GM12878 (cell line): ENCODE data around the gene HS6ST1. TPM values are rescaled to one million over a fixed set of nuclear protein-coding genes. Genes with fewer than 3 reads are reported as not detected.

Experiments used
- ATAC-seq: fragments of 200-7000 bp; cut with Tn5 transposase; 3 replicates; pipeline ENCODE4 v1.9.1; 2020; ENCODE audit warnings: mild to moderate bottlenecking, moderate library complexity
- BruUV-seq: library from RNA; stranded (reverse); fragments of 400-500 nt; replicated peaks from 2 replicates; lab custom pipeline; 2021; lab: Mats Ljungman, UMichigan
- CTCF ChIA-PET: fragments of 300-600 bp; sonication (Branson Sonifier 250); formaldehyde crosslinking; extraction: SDS; loops from one replicate; lab custom pipeline; 2021; ENCODE audit warnings: inconsistent platforms; lab: Yijun Ruan, JAX
- POLR2A ChIA-PET: fragments of 350-600 bp; formaldehyde crosslinking; extraction: SDS; loops from one replicate; lab custom pipeline; 2021; ENCODE audit warnings: inconsistent platforms; lab: Charles Lee
- RAD21 ChIA-PET: fragments of 300-600 bp; sonication (Branson Sonifier 250); formaldehyde crosslinking; loops from one replicate; lab custom pipeline; 2023; ENCODE audit warnings: antibody characterized with exemption; ENCODE audit not compliant: unreplicated experiment; lab: Charles Lee
- SMC1A ChIA-PET: fragments of 300-600 bp; sonication (Branson Sonifier 250); formaldehyde crosslinking; loops from one replicate; lab custom pipeline; 2023; ENCODE audit not compliant: unreplicated experiment, uncharacterized antibody; lab: Charles Lee
- DNase-seq: peaks from one replicate; pipeline ENCODE4 v3.0.0-alpha.2; 2011; ENCODE audit warnings: low read depth, low spot score
- FAIRE-seq: peaks from 3 replicates; lab custom pipeline; 2011; peaks lifted over from hg19 to GRCh38; lab: Jason Lieb, UNC
- H2AFZ ChIP-seq: 2 replicates; pipeline ENCODE4 v1.6.0; 2011; ENCODE audit warnings: low read depth, low read length, control low read depth; ENCODE audit not compliant: control insufficient read depth
- H3K27ac ChIP-seq: 2 replicates; pipeline ENCODE4 v1.5.1; 2011; ENCODE audit warnings: control low read depth; ENCODE audit not compliant: control insufficient read depth, insufficient read depth
- H3K27me3 ChIP-seq, 2 experiments: replicated peaks in 1 of 2; 2 replicates each; pipeline versions ENCODE4 v1.6.0 to v1.6.1; 2011; ENCODE audit warnings: low read length in 1 of 2; ENCODE audit not compliant: control insufficient read depth in 2 of 2, insufficient read depth in 2 of 2
- H3K36me3 ChIP-seq, 2 experiments: 2 replicates each; pipeline ENCODE4 v1.5.1; 2011; ENCODE audit warnings: low read length in 1 of 2; ENCODE audit not compliant: control insufficient read depth in 2 of 2, insufficient read depth in 2 of 2
- H3K4me1 ChIP-seq: 2 replicates; pipeline ENCODE4 v1.6.1; 2011; ENCODE audit warnings: mild to moderate bottlenecking, low read length, moderate library complexity, mixed read lengths; ENCODE audit not compliant: control insufficient read depth, insufficient read depth
- H3K4me2 ChIP-seq: 2 replicates; pipeline ENCODE4 v1.6.0; 2011; ENCODE audit warnings: control low read depth; ENCODE audit not compliant: control insufficient read depth, insufficient read depth
- H3K4me3 ChIP-seq: fragments of 200-600 bp; sonication (generic); 2 replicates; pipeline ENCODE4 v1.5.1; 2016
- H3K79me2 ChIP-seq: 2 replicates; pipeline ENCODE4 v1.6.0; 2011; ENCODE audit warnings: low read length; ENCODE audit not compliant: control insufficient read depth, insufficient read depth
- H3K9ac ChIP-seq: 2 replicates; pipeline ENCODE4 v1.8.0; 2011; ENCODE audit warnings: low read length, control low read depth, mixed read lengths; ENCODE audit not compliant: control insufficient read depth, insufficient read depth
- H3K9me3 ChIP-seq: replicated peaks from 3 replicates; pipeline ENCODE4 v1.5.1; 2011; ENCODE audit warnings: mild to moderate bottlenecking, low read length; ENCODE audit not compliant: control insufficient read depth, insufficient read depth
- H4K20me1 ChIP-seq: 2 replicates; pipeline ENCODE4 v1.6.0; 2011; ENCODE audit not compliant: control insufficient read depth, insufficient read depth
- CBFB ChIP-seq: IDR thresholded peaks from 2 replicates; pipeline ENCODE4 v1.6.1; 2016; ENCODE audit warnings: antibody characterized with exemption, low read depth
- JUND ChIP-seq: IDR thresholded peaks from 2 replicates; pipeline ENCODE4 v1.6.1; 2012; ENCODE audit warnings: low read depth, mild to moderate bottlenecking, low read length, improper control_type of control experiment, moderate library complexity
- KDM1A ChIP-seq: fragments of 200-600 bp; sonication (generic); IDR thresholded peaks from 2 replicates; pipeline ENCODE4 v1.6.1; 2016; ENCODE audit warnings: borderline replicate concordance
- NR2F1 ChIP-seq: fragments of 450-650 bp; conservative IDR thresholded peaks from 2 replicates; pipeline ENCODE4 v1.6.1; 2017; ENCODE audit warnings: mild to moderate bottlenecking
- RAD21 ChIP-seq: IDR thresholded peaks from 2 replicates; pipeline ENCODE4 v1.6.1; 2011; ENCODE audit warnings: mild to moderate bottlenecking, low read depth, low read length, moderate library complexity; ENCODE audit not compliant: insufficient read depth
- WRNIP1 ChIP-seq: IDR thresholded peaks from 2 replicates; pipeline ENCODE4 v1.6.1; 2011; ENCODE audit warnings: low read depth, low read length, improper control_type of control experiment, borderline replicate concordance
- ZNF592 ChIP-seq: fragments of 450-650 bp; IDR thresholded peaks from 2 replicates; pipeline ENCODE4 v1.6.1; 2017; ENCODE audit warnings: mild to moderate bottlenecking, moderate library complexity
- WGBS: methylation state at CpG from one replicate; pipeline ENCODE4 v1.1.6; 2016; ENCODE audit warnings: low lambda C conversion rate; ENCODE audit not compliant: insufficient replicate concordance, insufficient coverage; ENCODE audit errors: missing lambda C conversion rate; 5-methylcytosine and 5-hydroxymethylcytosine counted together
- in situ Hi-C: fragments of 300-500 bp; cut with MboI; formaldehyde crosslinking; loops from 9 replicates; pipeline ENCODE4 v1.14.3; 2018; ENCODE audit warnings: mixed read lengths
- intact Hi-C: fragments of 100-400 bp; cut with micrococcal nuclease; formaldehyde crosslinking; loops from one replicate; pipeline ENCODE4 v1.14.2; 2022; ENCODE audit not compliant: unreplicated experiment
- polyA plus RNA-seq, 11 experiments: library from polyadenylated mRNA; depleted of rRNA in 4 of 11; unstranded in 6 of 11; stranded (reverse) in 5 of 11; fragments of >200 nt; fragmentation: Nextera tagmentation in 4 of 11; fragmentation: Illumina TruSeq in 1 of 11; extraction: Ambion mirVana in 4 of 11; extraction: Trizol in 1 of 11; gene quantifications; 1 replicate in 1 of 11; 2 replicates in 10 of 11; pipeline versions ENCODE4 v1.2.1 to v1.2.3, GENCODE V29; 2011 to 2016; ENCODE audit warnings: inconsistent platforms in 2 of 11, missing spikeins in 2 of 11, low read depth in 1 of 11
- total RNA-seq, 4 experiments: library from RNA; depleted of rRNA in 3 of 4; stranded (reverse); fragments of >200 nt in 3 of 4; fragmentation: Illumina TruSeq in 1 of 4; extraction: Trizol in 1 of 4; gene quantifications; 2 replicates each; pipeline versions ENCODE4 v1.2.1 to v1.2.3, GENCODE V29; 2013 to 2021

HS6ST1 gene
- total and polyA plus RNA-seq, 10 of the 15 experiments (the other 5 are each of a cell fraction or from before 2014, with no cell fraction given), result 0.48 to 17.0 (median 4.7) TPM

- no peak overlapping the region for H3K4me3 ChIP-seq
- ChIA-PET POLR2A (no interaction called here), RAD21 (no interaction called here), CTCF (no interaction called here), SMC1A (no interaction called here)
- H2AFZ ChIP-seq, result no peak overlapping the region
- 80% methylated on average over 3 of the region's 3 CpGs for WGBS
- no peak overlapping the region for H3K9ac ChIP-seq
- H3K36me3 ChIP-seq, result peaks cover 0 to 5% of the 10 kb centered on the region in 2 experiments; a peak in 2 of 4 replicates
- H3K4me1 ChIP-seq, result no peaks in the 10 kb centered on the region
- H3K4me2 ChIP-seq, result no peak overlapping the region
- FAIRE-seq, result no peak
- no peak for ATAC-seq
- DNase-seq, result no peak
- no peaks in the 10 kb centered on the region for H3K9me3 ChIP-seq
- no peaks in the 10 kb centered on the region for H3K27me3 ChIP-seq
- intact Hi-C loops (no loop called here), in situ Hi-C loops (no loop called here)
- no peaks in the 10 kb centered on the region; the same call in 1 of the 2 replicates for H4K20me1 ChIP-seq
- no TSS peak for BruUV-seq
- H3K79me2 ChIP-seq, result no peaks in the 10 kb centered on the region
- no peak overlapping the region for H3K27ac ChIP-seq
- TF ChIP-seq NR2F1 (no peak), KDM1A (no peak), CBFB (no peak), WRNIP1 (no peak), RAD21 (no peak), JUND (no peak), ZNF592 (no peak)
Observed at GRCh38 chr2:128290356-128290755, 28.3 kb downstream of the HS6ST1 start.
